ENCODE results near the gene CELF2.

CELF2 gene

DNA sequence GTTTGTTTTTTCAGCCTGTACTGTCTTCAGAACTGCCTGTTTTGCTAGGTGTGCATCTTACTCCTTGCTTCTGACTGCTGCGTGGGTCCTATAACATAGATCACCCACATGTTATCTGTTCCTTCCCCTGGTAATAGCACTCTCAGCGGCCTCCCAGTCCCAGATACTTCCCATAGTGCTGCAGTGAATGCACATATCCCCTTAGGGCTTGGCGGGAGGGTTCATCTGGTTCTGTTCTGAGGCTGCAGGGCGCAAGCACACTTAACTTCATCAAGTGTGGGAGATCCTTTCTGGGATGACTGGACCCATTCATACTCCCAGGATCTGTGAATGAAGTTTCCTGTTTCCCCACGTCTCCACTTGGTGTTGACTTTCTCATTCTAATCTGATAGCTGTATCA is 90.7 kb downstream of the CELF2 start:
- Histone ChIP-seq H3K27ac (ENCODE audit: extremely low read depth, low read depth, low read length) (no peak overlapping the region), H3K4me3 (ENCODE audit: low read depth, low read length) (no peak overlapping the region), H3K36me3 (ENCODE audit: control insufficient read depth in 2 of 2, insufficient read depth in 1 of 2, low read length in 2 of 2) (no peaks in the 10 kb centered on the region), H3K9me3 (ENCODE audit: control insufficient read depth, insufficient read depth, low read depth, low read length) (no peaks in the 10 kb centered on the region), H3K4me1 (ENCODE audit: control insufficient read depth, insufficient read depth, low read length) (no peaks in the 10 kb centered on the region)
- CTCF ChIA-PET, result no interaction called here
- TF ChIP-seq ZFP69B (tag by site-specific recombination; IDR thresholded peaks at IDR 0.05) (no peak), ZNF473 (tag by site-specific recombination; IDR thresholded peaks at IDR 0.05) (no peak), ZNF791 (tag by site-specific recombination; IDR thresholded peaks at IDR 0.05) (no peak), HOXD13 (CRISPR knock-in tag; IDR thresholded peaks at IDR 0.05; ENCODE audit: borderline replicate concordance) (no peak), SP3 (tag by site-specific recombination; IDR thresholded peaks at IDR 0.05) (no peak), GLI2 (tag by site-specific recombination; IDR thresholded peaks at IDR 0.05; ENCODE audit: borderline replicate concordance, low read depth) (no peak), ZNF37A (tag by site-specific recombination; IDR thresholded peaks at IDR 0.05) (no peak)
- TF ChIP-seq, protein P1, sequence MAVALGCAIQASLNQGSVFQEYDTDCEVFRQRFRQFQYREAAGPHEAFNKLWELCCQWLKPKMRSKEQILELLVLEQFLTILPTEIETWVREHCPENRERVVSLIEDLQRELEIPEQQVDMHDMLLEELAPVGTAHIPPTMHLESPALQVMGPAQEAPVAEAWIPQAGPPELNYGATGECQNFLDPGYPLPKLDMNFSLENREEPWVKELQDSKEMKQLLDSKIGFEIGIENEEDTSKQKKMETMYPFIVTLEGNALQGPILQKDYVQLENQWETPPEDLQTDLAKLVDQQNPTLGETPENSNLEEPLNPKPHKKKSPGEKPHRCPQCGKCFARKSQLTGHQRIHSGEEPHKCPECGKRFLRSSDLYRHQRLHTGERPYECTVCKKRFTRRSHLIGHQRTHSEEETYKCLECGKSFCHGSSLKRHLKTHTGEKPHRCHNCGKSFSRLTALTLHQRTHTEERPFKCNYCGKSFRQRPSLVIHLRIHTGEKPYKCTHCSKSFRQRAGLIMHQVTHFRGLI (tag by site-specific recombination; IDR thresholded peaks at IDR 0.05), result no peak
- POLR2A ChIA-PET, result no interaction called here

DNA sequence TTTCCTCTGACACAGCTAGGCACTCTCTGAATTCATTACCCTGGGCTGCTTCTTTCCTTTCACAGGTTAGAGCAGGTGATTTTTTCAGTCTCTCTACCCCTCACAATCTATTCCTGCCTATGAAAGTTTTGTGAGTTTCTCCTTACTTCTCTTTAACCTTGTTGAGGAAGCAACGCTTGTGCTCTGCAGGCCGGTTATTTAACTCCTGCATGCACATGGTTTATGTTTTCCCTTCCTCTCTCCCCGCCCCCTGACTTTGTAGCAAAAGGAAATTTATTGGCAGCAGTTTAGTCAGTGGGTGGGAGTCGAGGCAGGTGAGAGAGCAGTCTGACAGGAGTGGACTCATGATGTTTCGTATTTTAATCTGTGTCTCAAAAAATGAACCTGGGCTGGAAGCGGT is 91.9 kb downstream of the CELF2 start:
- Histone ChIP-seq H3K27ac (ENCODE audit: extremely low read depth, low read depth, low read length) (no peak overlapping the region), H3K4me1 (ENCODE audit: control insufficient read depth, insufficient read depth, low read length) (no peaks in the 10 kb centered on the region), H3K4me3 (ENCODE audit: low read depth, low read length) (no peak overlapping the region), H3K9me3 (ENCODE audit: control insufficient read depth, insufficient read depth, low read depth, low read length) (no peaks in the 10 kb centered on the region), H3K36me3 (ENCODE audit: control insufficient read depth in 2 of 2, insufficient read depth in 1 of 2, low read length in 2 of 2) (no peaks in the 10 kb centered on the region)
- ChIA-PET POLR2A (no interaction called here), CTCF (no interaction called here)
- no peak for TF ChIP-seq ZNF16 (tag by site-specific recombination; IDR thresholded peaks at IDR 0.05; ENCODE audit: low read depth)
- no peak for TF ChIP-seq GLI4 (tag by site-specific recombination; IDR thresholded peaks at IDR 0.05)
- no peak for TF ChIP-seq KLF7 (tag by site-specific recombination; IDR thresholded peaks at IDR 0.05; ENCODE audit: borderline replicate concordance)
- TF ChIP-seq ZNF266 (tag by site-specific recombination; IDR thresholded peaks at IDR 0.05; ENCODE audit: low read depth), result no peak
- no peak for TF ChIP-seq HOXA7 (CRISPR knock-in tag; IDR thresholded peaks at IDR 0.05; ENCODE audit: borderline replicate concordance)
- no peak for TF ChIP-seq KLF8 (tag by site-specific recombination; IDR thresholded peaks at IDR 0.05)
- no peak for TF ChIP-seq SETDB1 (IDR thresholded peaks at IDR 0.05; ENCODE audit: insufficient read length, low read length)
- TF ChIP-seq ZFHX2 (tag by site-specific recombination; conservative IDR thresholded peaks at IDR 0.05), result no peak
- TF ChIP-seq, protein P2, sequence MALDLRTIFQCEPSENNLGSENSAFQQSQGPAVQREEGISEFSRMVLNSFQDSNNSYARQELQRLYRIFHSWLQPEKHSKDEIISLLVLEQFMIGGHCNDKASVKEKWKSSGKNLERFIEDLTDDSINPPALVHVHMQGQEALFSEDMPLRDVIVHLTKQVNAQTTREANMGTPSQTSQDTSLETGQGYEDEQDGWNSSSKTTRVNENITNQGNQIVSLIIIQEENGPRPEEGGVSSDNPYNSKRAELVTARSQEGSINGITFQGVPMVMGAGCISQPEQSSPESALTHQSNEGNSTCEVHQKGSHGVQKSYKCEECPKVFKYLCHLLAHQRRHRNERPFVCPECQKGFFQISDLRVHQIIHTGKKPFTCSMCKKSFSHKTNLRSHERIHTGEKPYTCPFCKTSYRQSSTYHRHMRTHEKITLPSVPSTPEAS (tag by site-specific recombination; IDR thresholded peaks at IDR 0.05), result no peak

DNA sequence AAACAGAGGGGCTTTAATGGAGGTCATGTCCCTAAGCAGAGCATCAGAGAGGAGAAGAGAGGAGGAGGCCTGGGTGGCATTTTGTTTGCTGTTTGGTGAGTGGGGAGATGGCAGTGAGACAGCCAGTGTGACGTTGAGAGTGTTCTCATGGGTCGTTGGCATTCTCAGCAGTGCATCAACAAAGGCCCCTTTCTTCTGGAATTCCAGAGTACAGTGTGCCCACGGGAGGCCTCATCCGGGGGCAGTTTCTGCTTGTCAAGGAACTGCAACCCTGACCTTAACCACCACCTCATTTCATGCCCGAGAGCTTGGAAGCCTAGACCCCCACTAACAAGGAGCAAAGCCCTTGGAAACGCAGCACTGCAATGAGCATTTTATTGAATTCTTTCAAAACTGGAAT is 92.9 kb downstream of the CELF2 start:
- no peak for TF ChIP-seq ZBTB20 (tag by site-specific recombination; IDR thresholded peaks at IDR 0.05)
- TF ChIP-seq REPIN1 (tag by site-specific recombination; IDR thresholded peaks at IDR 0.05; ENCODE audit: low read depth), result no peak
- TF ChIP-seq ZNF10 (tag by site-specific recombination; IDR thresholded peaks at IDR 0.05), result no peak
- TF ChIP-seq, protein P3, sequence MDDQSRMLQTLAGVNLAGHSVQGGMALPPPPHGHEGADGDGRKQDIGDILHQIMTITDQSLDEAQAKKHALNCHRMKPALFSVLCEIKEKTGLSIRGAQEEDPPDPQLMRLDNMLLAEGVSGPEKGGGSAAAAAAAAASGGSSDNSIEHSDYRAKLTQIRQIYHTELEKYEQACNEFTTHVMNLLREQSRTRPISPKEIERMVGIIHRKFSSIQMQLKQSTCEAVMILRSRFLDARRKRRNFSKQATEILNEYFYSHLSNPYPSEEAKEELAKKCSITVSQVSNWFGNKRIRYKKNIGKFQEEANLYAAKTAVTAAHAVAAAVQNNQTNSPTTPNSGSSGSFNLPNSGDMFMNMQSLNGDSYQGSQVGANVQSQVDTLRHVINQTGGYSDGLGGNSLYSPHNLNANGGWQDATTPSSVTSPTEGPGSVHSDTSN (CRISPR knock-in tag; IDR thresholded peaks at IDR 0.05), result no peak
- no peak for TF ChIP-seq KLF8 (tag by site-specific recombination; IDR thresholded peaks at IDR 0.05)
- TF ChIP-seq ZNF48 (tag by site-specific recombination; IDR thresholded peaks at IDR 0.05), result no peak
- no peak for TF ChIP-seq ZNF184 (tag by site-specific recombination; IDR thresholded peaks at IDR 0.05)
- TF ChIP-seq ZNF121 (tag by site-specific recombination; IDR thresholded peaks at IDR 0.05), result no peak
- no peak for TF ChIP-seq ZNF658 (tag by site-specific recombination; IDR thresholded peaks at IDR 0.05)
- TF ChIP-seq GLI2 (tag by site-specific recombination; IDR thresholded peaks at IDR 0.05; ENCODE audit: borderline replicate concordance, low read depth), result no peak
- TF ChIP-seq ZNF350 (tag by site-specific recombination; IDR thresholded peaks at IDR 0.05), result no peak
- TF ChIP-seq, protein P4, sequence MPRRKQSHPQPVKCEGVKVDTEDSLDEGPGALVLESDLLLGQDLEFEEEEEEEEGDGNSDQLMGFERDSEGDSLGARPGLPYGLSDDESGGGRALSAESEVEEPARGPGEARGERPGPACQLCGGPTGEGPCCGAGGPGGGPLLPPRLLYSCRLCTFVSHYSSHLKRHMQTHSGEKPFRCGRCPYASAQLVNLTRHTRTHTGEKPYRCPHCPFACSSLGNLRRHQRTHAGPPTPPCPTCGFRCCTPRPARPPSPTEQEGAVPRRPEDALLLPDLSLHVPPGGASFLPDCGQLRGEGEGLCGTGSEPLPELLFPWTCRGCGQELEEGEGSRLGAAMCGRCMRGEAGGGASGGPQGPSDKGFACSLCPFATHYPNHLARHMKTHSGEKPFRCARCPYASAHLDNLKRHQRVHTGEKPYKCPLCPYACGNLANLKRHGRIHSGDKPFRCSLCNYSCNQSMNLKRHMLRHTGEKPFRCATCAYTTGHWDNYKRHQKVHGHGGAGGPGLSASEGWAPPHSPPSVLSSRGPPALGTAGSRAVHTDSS (tag by site-specific recombination; IDR thresholded peaks at IDR 0.05), result no peak
- H3K36me3 ChIP-seq (ENCODE audit: control insufficient read depth in 2 of 2, insufficient read depth in 1 of 2, low read length in 2 of 2), result no peaks in the 10 kb centered on the region
- CTCF ChIA-PET, result interaction anchor here (1.1 to 1.5 kb wide), 2 partner anchors 12 to 18 kb away, joined by 3 to 4 read pairs; no protein-coding TSS in a partner anchor
- no peak overlapping the region for H3K27ac ChIP-seq (ENCODE audit: extremely low read depth, low read depth, low read length)
- H3K4me3 ChIP-seq (ENCODE audit: low read depth, low read length), result no peak overlapping the region
- H3K4me1 ChIP-seq (ENCODE audit: control insufficient read depth, insufficient read depth, low read length), result no peaks in the 10 kb centered on the region
- POLR2A ChIA-PET, result no interaction called here
- no peaks in the 10 kb centered on the region for H3K9me3 ChIP-seq (ENCODE audit: control insufficient read depth, insufficient read depth, low read depth, low read length)
